ENCODE results near the gene DBET.
"Not testable (repeated sequence)": the region's sequence is repeated elsewhere in the genome, so short reads cannot be mapped to it uniquely, and the experiment has no call there.

DNA sequence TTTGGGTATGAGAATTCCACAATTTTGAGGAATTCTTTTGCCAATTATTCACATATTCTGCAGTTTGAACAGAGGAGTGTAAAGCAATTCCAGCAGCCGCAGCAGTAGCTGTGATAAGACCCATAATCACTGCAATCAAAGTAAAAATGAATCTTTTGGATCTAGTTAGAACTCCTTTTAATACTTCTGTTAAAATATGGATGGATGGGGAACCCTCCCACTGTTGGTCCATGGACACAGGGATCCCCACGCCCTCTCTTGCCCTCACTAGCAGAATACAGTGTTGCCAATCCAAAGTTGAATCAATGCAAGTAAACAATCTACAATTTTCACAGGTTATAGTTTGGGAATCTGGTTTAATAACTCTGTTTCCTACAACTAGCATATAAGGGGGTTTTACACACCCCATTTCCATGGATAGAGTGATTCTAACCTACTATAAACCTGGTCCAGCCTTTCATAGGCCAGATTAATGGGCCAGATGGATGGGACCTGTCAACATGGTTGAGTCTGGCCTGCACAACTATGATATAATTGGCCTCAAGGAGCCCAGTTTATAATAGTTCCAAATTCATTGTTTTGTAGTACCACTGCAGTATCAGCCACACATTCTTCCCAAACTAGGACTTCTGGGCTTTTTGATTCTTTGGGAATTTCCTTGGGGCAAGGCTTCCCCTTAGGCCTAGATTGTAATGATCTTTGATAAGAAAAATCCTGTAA is 43.6 kb downstream of the DBET start:
- TF ChIP-seq, protein P1, sequence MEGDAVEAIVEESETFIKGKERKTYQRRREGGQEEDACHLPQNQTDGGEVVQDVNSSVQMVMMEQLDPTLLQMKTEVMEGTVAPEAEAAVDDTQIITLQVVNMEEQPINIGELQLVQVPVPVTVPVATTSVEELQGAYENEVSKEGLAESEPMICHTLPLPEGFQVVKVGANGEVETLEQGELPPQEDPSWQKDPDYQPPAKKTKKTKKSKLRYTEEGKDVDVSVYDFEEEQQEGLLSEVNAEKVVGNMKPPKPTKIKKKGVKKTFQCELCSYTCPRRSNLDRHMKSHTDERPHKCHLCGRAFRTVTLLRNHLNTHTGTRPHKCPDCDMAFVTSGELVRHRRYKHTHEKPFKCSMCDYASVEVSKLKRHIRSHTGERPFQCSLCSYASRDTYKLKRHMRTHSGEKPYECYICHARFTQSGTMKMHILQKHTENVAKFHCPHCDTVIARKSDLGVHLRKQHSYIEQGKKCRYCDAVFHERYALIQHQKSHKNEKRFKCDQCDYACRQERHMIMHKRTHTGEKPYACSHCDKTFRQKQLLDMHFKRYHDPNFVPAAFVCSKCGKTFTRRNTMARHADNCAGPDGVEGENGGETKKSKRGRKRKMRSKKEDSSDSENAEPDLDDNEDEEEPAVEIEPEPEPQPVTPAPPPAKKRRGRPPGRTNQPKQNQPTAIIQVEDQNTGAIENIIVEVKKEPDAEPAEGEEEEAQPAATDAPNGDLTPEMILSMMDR (IDR thresholded peaks at IDR 0.05), result not testable (repeated sequence)
- TF ChIP-seq POLR2A (IDR thresholded peaks at IDR 0.05), result not testable (repeated sequence)

Data from testis (tissue), 2 donors.